Small intestine (tissue), 7 donors: ENCODE results near the gene MED13. TPM values are rescaled to one million over a fixed set of nuclear protein-coding genes. Genes with fewer than 3 reads are reported as not detected.

Source experiments
- DNase-seq, 2 donors: peaks; one replicate each; pipeline versions ENCODE4 v3.0.0 to v3.0.0-alpha.2; 2013
- FAIRE-seq: peaks from 2 replicates; lab custom pipeline; 2012; peaks lifted over from hg19 to GRCh38; lab: Jason Lieb, UNC
- H3K27ac ChIP-seq, 3 donors: one replicate each; pipeline ENCODE4 v1.5.1; 2013; ENCODE audit warnings: low read length in 2 of 3, mild to moderate bottlenecking in 2 of 3, control low read depth in 1 of 3, inconsistent platforms in 1 of 3, low read depth in 1 of 3, moderate library complexity in 1 of 3
- H3K27me3 ChIP-seq, 3 donors: one replicate each; pipeline ENCODE4 v1.6.1; 2013; ENCODE audit warnings: low read length in 3 of 3, inconsistent platforms in 1 of 3; ENCODE audit not compliant: control insufficient read depth in 3 of 3, insufficient read depth in 3 of 3
- H3K36me3 ChIP-seq, 3 donors: one replicate each; pipeline ENCODE4 v1.6.1; 2013; ENCODE audit warnings: low read length in 3 of 3, inconsistent platforms in 1 of 3, low read depth in 1 of 3, mild to moderate bottlenecking in 1 of 3, moderate library complexity in 1 of 3; ENCODE audit not compliant: control insufficient read depth in 3 of 3, insufficient read depth in 2 of 3
- H3K4me1 ChIP-seq, 3 donors: one replicate each; pipeline ENCODE4 v1.6.1; 2013; ENCODE audit warnings: low read length in 2 of 3, inconsistent platforms in 1 of 3, low read depth in 1 of 3, mild to moderate bottlenecking in 1 of 3, moderate library complexity in 1 of 3; ENCODE audit not compliant: control insufficient read depth in 3 of 3, insufficient read depth in 2 of 3
- H3K4me3 ChIP-seq, 3 donors: one replicate each; pipeline ENCODE4 v1.5.1; 2013; ENCODE audit warnings: low read length in 3 of 3, control low read depth in 1 of 3, inconsistent platforms in 1 of 3, low read depth in 1 of 3, mild to moderate bottlenecking in 1 of 3, moderate library complexity in 1 of 3
- H3K9me3 ChIP-seq, 2 donors: one replicate each; pipeline ENCODE4 v1.6.1; 2013; ENCODE audit warnings: low read depth in 1 of 2, low read length in 1 of 2; ENCODE audit not compliant: control insufficient read depth in 2 of 2, insufficient read depth in 1 of 2
- WGBS, 3 donors: extraction: QIAGEN DNeasy Blood & Tissue Kit; methylation state at CpG; one replicate each; pipeline ENCODE4 v1.1.7; 2013; 5-methylcytosine and 5-hydroxymethylcytosine counted together
- polyA plus RNA-seq, 4 donors: library from polyadenylated mRNA; stranded (reverse) in 3 of 4; unstranded in 1 of 4; fragments of 200-250 nt in 3 of 4; fragments of 120-200 nt in 1 of 4; gene quantifications; one replicate each; pipeline versions ENCODE4 v1.2.1 to v1.2.3, GENCODE V29; 2013
- donor health status: healthy with polysubstance abuse.
- donor health status: control.
- donor health status: control.
- donor health status: Bipolar disorder and iron deficiency.
- donor health status: healthy.

Gene MED13
- polyA plus RNA-seq, 4 donors, result 7.3 to 29.8 (median 9.5) TPM

DNA sequence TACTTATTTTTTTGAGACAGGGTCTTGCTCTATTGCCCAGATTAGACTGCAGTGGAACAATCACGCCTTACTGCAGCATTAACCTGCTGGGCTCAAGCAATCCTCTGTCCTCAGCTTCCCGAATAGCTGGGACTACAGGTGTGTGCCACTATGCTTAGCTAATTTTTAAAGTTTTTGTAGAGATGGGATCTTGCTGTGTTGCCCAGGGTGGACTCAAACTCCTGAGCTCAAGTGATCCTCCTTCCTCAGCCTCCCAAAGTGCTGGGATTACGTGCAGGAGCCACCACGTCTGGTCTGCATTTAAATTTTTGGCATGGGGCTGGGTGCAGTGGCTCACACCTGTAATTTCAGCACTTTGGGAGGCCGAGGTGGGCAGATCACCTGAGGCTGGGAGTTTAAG lies 96.3 kb downstream of the MED13 start:
- DNase-seq (no peak), FAIRE-seq (no peak)
- Histone ChIP-seq H3K4me1 (no peaks in the 10 kb centered on the region), H3K9me3 (no peaks in the 10 kb centered on the region), H3K27me3 (no peaks in the 10 kb centered on the region), H3K27ac (no peak overlapping the region), H3K4me3 (no peak overlapping the region), H3K36me3 (peaks cover 7 to 43% (median 22%) of the 10 kb centered on the region in 3 donors)
- 96 to 97% (median 97%) methylated on average over 5 of the region's 5 CpGs for WGBS, 3 donors

DNA sequence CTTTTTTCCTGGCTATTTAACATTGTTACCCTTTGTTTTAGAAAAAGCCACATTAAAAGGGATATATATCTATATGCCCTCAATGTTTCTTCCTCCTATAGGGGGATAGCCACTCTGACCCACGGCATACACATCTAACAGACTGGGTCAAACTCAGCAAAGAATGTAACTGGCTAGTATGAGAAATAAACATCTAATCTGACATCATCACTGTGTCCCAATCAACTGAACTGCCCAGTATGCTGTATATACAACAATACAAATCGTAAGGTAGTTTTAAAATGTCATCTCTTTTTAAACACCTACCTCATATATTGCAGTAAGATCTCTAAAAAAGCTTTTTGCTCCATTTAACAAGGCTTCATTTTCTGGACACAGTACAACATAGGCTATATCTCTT lies 97.3 kb downstream of the MED13 start:
- no peaks in the 10 kb centered on the region for H3K9me3 ChIP-seq
- FAIRE-seq, result no peak

DNA sequence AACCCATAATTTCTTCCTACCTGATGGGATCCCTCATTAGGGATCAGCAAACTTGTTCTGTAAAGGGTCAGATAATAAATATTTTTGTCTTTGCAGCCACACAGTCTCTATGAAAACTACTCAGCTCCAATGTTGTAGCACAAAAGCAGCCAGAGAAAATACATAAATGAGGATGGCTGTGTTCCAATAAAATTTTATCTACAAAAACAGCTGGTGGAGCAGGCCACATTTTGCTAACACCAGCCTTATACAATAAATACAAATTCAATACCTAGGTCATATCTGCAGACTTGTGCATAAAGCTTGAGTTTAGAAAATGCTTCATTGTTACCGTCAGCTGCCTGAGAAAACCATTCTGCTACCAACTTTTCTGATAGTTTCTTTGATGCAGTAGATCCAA lies 98.9 kb downstream of the MED13 start:
- FAIRE-seq, result no peak
- peaks cover 12 to 41% (median 20%) of the 10 kb centered on the region in 3 donors for H3K36me3 ChIP-seq

More for the DNA sequence above, 97.3 kb downstream of the MED13 start:
- Histone ChIP-seq H3K27ac (no peak overlapping the region), H3K4me1 (no peaks in the 10 kb centered on the region), H3K4me3 (no peak overlapping the region), H3K27me3 (no peaks in the 10 kb centered on the region), H3K36me3 (peaks cover 8 to 39% (median 27%) of the 10 kb centered on the region in 3 donors)
- 91% methylated on average over 2 of the region's 2 CpGs for WGBS, 3 donors
- no peak for DNase-seq

DNA sequence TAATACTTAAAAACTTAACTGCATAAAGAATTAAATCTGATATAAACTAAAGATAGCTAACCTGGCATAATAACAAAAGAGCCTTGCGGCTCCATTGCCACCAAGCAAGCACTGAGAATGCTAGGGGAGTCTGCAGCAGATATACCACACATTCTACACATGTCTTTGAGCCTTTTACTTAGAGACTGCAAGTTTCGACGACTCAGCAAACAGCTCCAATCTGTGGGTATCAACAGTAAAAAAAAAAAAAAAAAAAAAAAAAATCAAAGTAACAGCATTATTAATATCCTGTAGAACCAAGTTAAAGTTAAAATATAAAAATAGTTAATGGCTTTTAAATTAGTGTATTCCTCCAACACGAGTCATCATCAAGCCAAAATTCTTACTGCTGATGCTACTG lies 109.5 kb downstream of the MED13 start:
- FAIRE-seq (no peak), DNase-seq (no peak)
- no peaks in the 10 kb centered on the region for H3K9me3 ChIP-seq
- H3K36me3 ChIP-seq, result peaks cover 9 to 45% (median 26%) of the 10 kb centered on the region in 3 donors
- no peak overlapping the region for H3K27ac ChIP-seq
- no peaks in the 10 kb centered on the region for H3K4me1 ChIP-seq
- no peak overlapping the region for H3K4me3 ChIP-seq
- H3K27me3 ChIP-seq, result no peaks in the 10 kb centered on the region
- 84 to 89% (median 86%) methylated on average over 4 of the region's 4 CpGs for WGBS, 3 donors

More for the DNA sequence above, 98.9 kb downstream of the MED13 start:
- Histone ChIP-seq H3K4me1 (no peaks in the 10 kb centered on the region), H3K9me3 (no peaks in the 10 kb centered on the region), H3K4me3 (no peak overlapping the region), H3K27me3 (no peaks in the 10 kb centered on the region), H3K27ac (no peak overlapping the region)
- DNase-seq, result no peak
- 0 to 3% (median 0%) methylated on average over 1 of the region's 1 CpG for WGBS, 3 donors

DNA sequence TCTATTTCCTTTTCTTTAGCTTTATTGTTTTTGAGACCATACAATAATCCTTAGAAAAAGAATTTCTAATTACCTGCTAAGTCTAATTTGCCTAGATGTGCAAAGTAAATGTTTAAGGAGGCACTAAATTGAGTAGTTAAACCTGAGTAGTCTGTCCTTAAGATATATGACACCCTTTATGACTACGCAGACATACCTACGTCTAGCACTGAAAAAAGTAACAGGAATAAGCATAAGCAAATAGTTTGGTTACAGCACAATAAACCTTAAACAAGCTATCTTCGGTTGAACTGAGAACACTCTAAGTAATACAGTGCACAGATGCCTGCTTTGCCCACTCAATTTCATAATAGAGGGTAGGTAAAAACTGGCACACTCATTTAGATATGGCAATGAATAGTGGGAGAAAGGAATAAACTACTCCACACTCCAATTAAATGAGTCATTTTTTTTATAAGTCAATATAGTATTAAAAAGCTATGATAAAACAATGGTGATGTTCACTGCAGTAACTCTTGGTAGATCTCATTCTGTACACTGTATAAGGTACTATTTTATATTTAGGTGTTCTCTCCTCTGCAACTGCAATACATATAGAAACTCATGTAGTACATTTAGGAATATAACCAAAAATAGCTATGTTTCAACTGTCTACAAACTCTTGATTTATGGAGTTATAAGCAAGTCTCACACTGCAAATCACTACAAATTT lies 117.6 kb downstream of the MED13 start:
- no peaks in the 10 kb centered on the region for H3K27me3 ChIP-seq
- no peak overlapping the region for H3K27ac ChIP-seq
- DNase-seq (no peak), FAIRE-seq (no peak)
- H3K4me1 ChIP-seq, result no peaks in the 10 kb centered on the region
- WGBS, 3 donors, result 75 to 77% (median 76%) methylated on average over 3 of the region's 3 CpGs
- no peaks in the 10 kb centered on the region for H3K9me3 ChIP-seq
- H3K36me3 ChIP-seq, result peaks cover 16 to 30% (median 18%) of the 10 kb centered on the region in 3 donors
- H3K4me3 ChIP-seq, result no peak overlapping the region

DNA sequence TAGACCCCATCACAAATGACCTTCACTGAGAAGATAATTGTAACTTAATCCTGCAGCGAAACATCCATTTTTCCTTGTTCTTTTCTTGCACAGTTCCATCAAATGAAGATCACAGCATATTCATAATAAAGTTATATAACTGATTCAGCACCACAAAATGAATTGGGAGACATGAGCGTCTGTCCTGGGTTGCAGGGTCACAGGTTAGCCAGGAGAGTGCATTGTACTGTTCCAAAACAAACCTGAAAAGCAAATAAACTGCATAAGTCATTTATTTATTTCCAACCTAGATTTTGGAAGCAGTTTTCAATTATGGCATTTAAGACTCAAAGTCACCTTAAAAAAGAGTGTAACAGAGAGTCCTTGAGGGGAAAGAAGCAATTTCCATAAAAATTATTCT lies 118.7 kb downstream of the MED13 start:
- peaks cover 15 to 27% (median 16%) of the 10 kb centered on the region in 3 donors for H3K36me3 ChIP-seq
- H3K27me3 ChIP-seq, result no peaks in the 10 kb centered on the region
- H3K9me3 ChIP-seq, result no peaks in the 10 kb centered on the region
- H3K4me1 ChIP-seq, result no peaks in the 10 kb centered on the region
- no peak overlapping the region for H3K27ac ChIP-seq
- WGBS, 3 donors, result 78 to 80% (median 80%) methylated on average over 2 of the region's 2 CpGs
- no peak overlapping the region for H3K4me3 ChIP-seq
- FAIRE-seq (no peak), DNase-seq (no peak)

DNA sequence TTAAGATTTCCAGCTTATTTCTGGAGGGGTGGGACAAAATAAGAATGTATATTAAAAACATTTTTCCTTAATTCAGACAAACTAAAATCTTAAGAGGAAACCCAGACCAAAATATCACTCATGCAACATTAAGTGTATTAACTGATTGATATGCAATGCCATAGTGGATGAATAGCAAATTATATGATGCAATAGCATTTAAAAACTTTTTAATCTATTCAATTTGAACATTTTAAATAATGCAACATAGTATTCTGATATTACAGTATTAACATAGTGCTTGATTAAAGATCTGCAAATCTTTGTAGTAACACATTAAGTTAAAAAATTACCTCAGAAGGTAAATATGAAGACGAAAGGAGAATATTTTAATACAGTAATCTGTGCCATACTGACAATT lies 122.0 kb downstream of the MED13 start:
- H3K27me3 ChIP-seq, result no peaks in the 10 kb centered on the region
- no peak for DNase-seq
- WGBS, 3 donors, result 94 to 97% (median 95%) methylated on average over 1 of the region's 1 CpG
- H3K36me3 ChIP-seq, result peaks cover 5 to 12% (median 9%) of the 10 kb centered on the region in 3 donors
- FAIRE-seq, result no peak
- no peaks in the 10 kb centered on the region for H3K4me1 ChIP-seq
- H3K27ac ChIP-seq, result no peak overlapping the region
- no peak overlapping the region for H3K4me3 ChIP-seq
- no peaks in the 10 kb centered on the region for H3K9me3 ChIP-seq

DNA sequence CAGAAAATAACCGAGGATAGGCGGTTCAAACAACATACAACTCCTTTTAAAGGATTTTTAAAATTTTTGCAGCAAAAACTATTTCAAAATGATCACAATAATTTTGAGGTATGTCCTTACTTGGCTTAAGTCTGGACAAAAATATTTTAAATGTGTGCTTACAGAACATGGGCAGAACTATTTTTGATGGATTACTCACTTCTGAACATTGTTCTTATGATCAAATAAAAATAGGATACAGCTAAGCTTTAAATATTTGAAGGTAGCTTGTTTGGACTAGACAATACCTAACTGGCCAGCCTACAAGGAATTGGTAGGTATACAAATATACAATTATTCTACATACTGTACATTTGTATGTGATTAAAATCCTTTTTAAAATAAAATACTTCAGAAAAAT lies 123.0 kb downstream of the MED13 start:
- DNase-seq (no peak), FAIRE-seq (no peak)
- 93 to 97% (median 94%) methylated on average over 2 of the region's 2 CpGs for whole genome bisulfite sequencing, 3 donors
- peaks cover 5 to 12% (median 6%) of the 10 kb centered on the region in 3 donors for H3K36me3 ChIP-seq
- H3K9me3 ChIP-seq, result no peaks in the 10 kb centered on the region
- no peaks in the 10 kb centered on the region for H3K4me1 ChIP-seq
- no peak overlapping the region for H3K4me3 ChIP-seq
- H3K27ac ChIP-seq, result no peak overlapping the region
- H3K27me3 ChIP-seq, result no peaks in the 10 kb centered on the region
